ENCODE measurements around the gene CMTM8. TPM values are rescaled to one million over a fixed set of nuclear protein-coding genes. Genes with fewer than 3 reads are reported as not detected.

Gene CMTM8
- total and polyA plus RNA-seq, 2 donors (not counting 1 experiment from before 2014, with no cell fraction given): under 0.01 to 0.50 TPM

DNA sequence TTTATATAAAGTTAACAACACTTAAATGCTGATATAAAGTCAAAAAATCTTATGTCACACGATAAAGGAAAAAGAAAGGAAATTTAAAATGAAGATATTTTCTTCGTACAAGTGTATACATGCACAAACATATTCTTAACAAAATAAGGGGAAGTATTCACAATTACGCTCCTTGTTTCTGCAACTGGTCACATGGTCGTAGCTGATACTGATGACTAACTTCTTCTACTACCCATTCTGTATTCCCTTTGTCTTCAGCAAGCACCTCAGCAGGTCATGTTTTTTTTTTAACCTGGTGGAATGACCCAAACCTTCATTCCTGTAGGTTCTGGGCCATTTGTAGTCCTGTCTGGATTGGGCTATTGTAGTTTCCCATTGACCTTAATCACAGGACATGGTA, 30.0 kb upstream of the CMTM8 start:
- Histone ChIP-seq H3K27me3 (ENCODE audit: control insufficient read depth, insufficient read depth, low read length) (no peaks in the 10 kb centered on the region), H3K4me3 (replicated peaks in 1 of 4; ENCODE audit: control extremely low read depth in 1 of 4, insufficient read depth in 1 of 4, low read depth in 3 of 4, low read length in 4 of 4) (no peak overlapping the region), H3K9ac (ENCODE audit: insufficient read depth, low read length) (no peak overlapping the region), H2AFZ (ENCODE audit: low read length) (no peak overlapping the region), H4K20me1 (ENCODE audit: control insufficient read depth, extremely low read depth, insufficient read depth, low read length) (no peaks in the 10 kb centered on the region), H3K79me2 (ENCODE audit: control insufficient read depth, insufficient read depth, low read length) (no peaks in the 10 kb centered on the region), H3K36me3 (ENCODE audit: control insufficient read depth, insufficient read depth, low read length) (no peaks in the 10 kb centered on the region), H3K27ac (ENCODE audit: insufficient read depth, low read length) (no peak overlapping the region), H3K4me2 (ENCODE audit: extremely low read depth, insufficient read depth, low read length) (no peak overlapping the region), H3K4me1 (ENCODE audit: control insufficient read depth, extremely low read depth, insufficient read depth, low read length) (no peaks in the 10 kb centered on the region), H3K9me3 (ENCODE audit: control insufficient read depth, insufficient read depth, low read depth, low read length) (no peaks in the 10 kb centered on the region)
- TF ChIP-seq EZH2 (IDR thresholded peaks at IDR 0.05; ENCODE audit: low read length, missing control alignments): no peak
- TF ChIP-seq, protein P1, sequence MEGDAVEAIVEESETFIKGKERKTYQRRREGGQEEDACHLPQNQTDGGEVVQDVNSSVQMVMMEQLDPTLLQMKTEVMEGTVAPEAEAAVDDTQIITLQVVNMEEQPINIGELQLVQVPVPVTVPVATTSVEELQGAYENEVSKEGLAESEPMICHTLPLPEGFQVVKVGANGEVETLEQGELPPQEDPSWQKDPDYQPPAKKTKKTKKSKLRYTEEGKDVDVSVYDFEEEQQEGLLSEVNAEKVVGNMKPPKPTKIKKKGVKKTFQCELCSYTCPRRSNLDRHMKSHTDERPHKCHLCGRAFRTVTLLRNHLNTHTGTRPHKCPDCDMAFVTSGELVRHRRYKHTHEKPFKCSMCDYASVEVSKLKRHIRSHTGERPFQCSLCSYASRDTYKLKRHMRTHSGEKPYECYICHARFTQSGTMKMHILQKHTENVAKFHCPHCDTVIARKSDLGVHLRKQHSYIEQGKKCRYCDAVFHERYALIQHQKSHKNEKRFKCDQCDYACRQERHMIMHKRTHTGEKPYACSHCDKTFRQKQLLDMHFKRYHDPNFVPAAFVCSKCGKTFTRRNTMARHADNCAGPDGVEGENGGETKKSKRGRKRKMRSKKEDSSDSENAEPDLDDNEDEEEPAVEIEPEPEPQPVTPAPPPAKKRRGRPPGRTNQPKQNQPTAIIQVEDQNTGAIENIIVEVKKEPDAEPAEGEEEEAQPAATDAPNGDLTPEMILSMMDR (conservative IDR thresholded peaks at IDR 0.05 in 1 of 2, IDR thresholded peaks at IDR 0.05 in 1 of 2; ENCODE audit: low read depth in 1 of 2, low read length in 2 of 2): no peak
- DNase-seq (ENCODE audit: low read depth in 2 of 2): no peak

DNA sequence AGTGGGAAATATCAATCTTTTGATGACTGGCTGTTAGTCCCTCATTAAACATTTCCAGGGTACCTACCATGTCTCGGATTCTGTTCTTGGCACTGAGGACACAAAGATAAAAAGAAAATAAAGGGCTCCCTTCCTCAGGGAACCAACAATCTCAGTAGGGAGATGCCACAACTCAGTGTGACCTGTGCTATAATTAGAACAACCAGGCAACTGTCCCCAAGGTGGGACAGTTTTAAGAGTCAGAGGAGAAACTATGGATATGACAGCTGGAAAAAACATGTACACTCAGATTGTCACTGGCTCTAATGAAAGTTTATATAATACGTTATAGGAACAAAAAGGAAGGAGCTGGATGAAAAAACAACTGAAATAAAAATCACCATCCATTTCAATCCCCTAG, 23.3 kb upstream of the CMTM8 start:
- Histone ChIP-seq H3K4me3 (replicated peaks in 1 of 4; ENCODE audit: control extremely low read depth in 1 of 4, insufficient read depth in 1 of 4, low read depth in 3 of 4, low read length in 4 of 4) (no peak overlapping the region), H3K4me1 (ENCODE audit: control insufficient read depth, extremely low read depth, insufficient read depth, low read length) (no peaks in the 10 kb centered on the region), H3K9ac (ENCODE audit: insufficient read depth, low read length) (no peak overlapping the region), H3K36me3 (ENCODE audit: control insufficient read depth, insufficient read depth, low read length) (no peaks in the 10 kb centered on the region), H3K9me3 (ENCODE audit: control insufficient read depth, insufficient read depth, low read depth, low read length) (no peaks in the 10 kb centered on the region), H3K27ac (ENCODE audit: insufficient read depth, low read length) (no peak overlapping the region), H3K4me2 (ENCODE audit: extremely low read depth, insufficient read depth, low read length) (no peak overlapping the region), H4K20me1 (ENCODE audit: control insufficient read depth, extremely low read depth, insufficient read depth, low read length) (no peaks in the 10 kb centered on the region), H2AFZ (ENCODE audit: low read length) (no peak overlapping the region), H3K79me2 (ENCODE audit: control insufficient read depth, insufficient read depth, low read length) (no peaks in the 10 kb centered on the region), H3K27me3 (ENCODE audit: control insufficient read depth, insufficient read depth, low read length) (no peaks in the 10 kb centered on the region)
- DNase-seq (ENCODE audit: low read depth in 2 of 2): no peak
- TF ChIP-seq EZH2 (IDR thresholded peaks at IDR 0.05; ENCODE audit: low read length, missing control alignments): no peak
- TF ChIP-seq, protein P1 (conservative IDR thresholded peaks at IDR 0.05 in 1 of 2, IDR thresholded peaks at IDR 0.05 in 1 of 2; ENCODE audit: low read depth in 1 of 2, low read length in 2 of 2): no peak

DNA sequence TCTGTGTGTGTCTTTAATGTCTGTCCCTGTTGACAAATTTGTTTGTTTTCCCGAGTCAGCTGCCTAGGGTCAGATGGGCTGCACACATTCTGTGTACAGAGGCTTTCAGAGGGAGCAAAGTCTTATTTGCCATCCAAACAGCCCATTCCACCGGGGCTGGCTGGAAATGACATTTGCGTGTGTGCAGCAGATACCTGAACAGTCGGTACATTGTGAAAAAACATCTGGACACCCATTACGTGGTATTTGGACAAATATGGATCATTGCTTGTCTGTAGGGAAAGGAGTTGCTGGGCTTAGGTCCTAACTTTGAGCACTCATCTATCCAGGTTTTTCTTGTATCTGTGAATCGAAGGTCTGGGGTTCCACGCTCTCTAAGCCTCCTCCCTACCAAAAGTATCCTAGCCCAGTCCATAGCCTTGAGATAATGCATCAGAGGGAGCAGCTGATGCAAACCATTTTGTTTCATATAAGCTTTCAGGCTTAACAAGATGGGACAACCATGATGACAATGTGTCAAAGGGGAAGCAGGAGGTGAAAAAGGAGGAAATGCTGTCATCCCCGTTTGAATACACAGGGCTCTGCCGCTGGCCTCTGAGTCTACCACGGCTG, 22.2 kb upstream of the CMTM8 start:
- TF ChIP-seq, protein P1 (conservative IDR thresholded peaks at IDR 0.05 in 1 of 2, IDR thresholded peaks at IDR 0.05 in 1 of 2; ENCODE audit: low read depth in 1 of 2, low read length in 2 of 2): no peak
- TF ChIP-seq EZH2 (IDR thresholded peaks at IDR 0.05; ENCODE audit: low read length, missing control alignments): no peak

More for the DNA sequence above, 22.2 kb upstream of the CMTM8 start:
- H3K4me3 ChIP-seq (replicated peaks in 1 of 4; ENCODE audit: control extremely low read depth in 1 of 4, insufficient read depth in 1 of 4, low read depth in 3 of 4, low read length in 4 of 4): no peak overlapping the region
- no peak overlapping the region for H3K9ac ChIP-seq (ENCODE audit: insufficient read depth, low read length)
- no peaks in the 10 kb centered on the region for H4K20me1 ChIP-seq (ENCODE audit: control insufficient read depth, extremely low read depth, insufficient read depth, low read length)
- no peak overlapping the region for H3K27ac ChIP-seq (ENCODE audit: insufficient read depth, low read length)
- no peak overlapping the region for H3K4me2 ChIP-seq (ENCODE audit: extremely low read depth, insufficient read depth, low read length)
- no peaks in the 10 kb centered on the region for H3K9me3 ChIP-seq (ENCODE audit: control insufficient read depth, insufficient read depth, low read depth, low read length)
- H3K4me1 ChIP-seq (ENCODE audit: control insufficient read depth, extremely low read depth, insufficient read depth, low read length): no peaks in the 10 kb centered on the region
- H3K36me3 ChIP-seq (ENCODE audit: control insufficient read depth, insufficient read depth, low read length): no peaks in the 10 kb centered on the region
- H3K27me3 ChIP-seq (ENCODE audit: control insufficient read depth, insufficient read depth, low read length): no peaks in the 10 kb centered on the region
- no peak overlapping the region for H2AFZ ChIP-seq (ENCODE audit: low read length)
- no peak for DNase-seq (ENCODE audit: low read depth in 2 of 2)
- H3K79me2 ChIP-seq (ENCODE audit: control insufficient read depth, insufficient read depth, low read length): no peaks in the 10 kb centered on the region

All from fibroblast of lung (primary cell).